ENCODE data around the gene ZNF555.
"Not testable (repeated sequence)": the region's sequence is repeated elsewhere in the genome, so short reads cannot be mapped to it uniquely, and the experiment has no call there.

ZNF555 gene

GRCh38 chr19:2840794-2841791 lies at the start of gene ZNF555:
ZNF555 (plus strand) TSS chr19:2841475; CDS start chr19:2841573, 98 bp downstream.
- ChIA-PET CTCF (interaction anchor here (0.5 to 1.0 kb wide), 5 partner anchors 13 to 1427 kb away, joined by 3 to 5 read pairs (median 4); partner anchors contain the start of gene ZNF57), POLR2A (interaction anchor here (1.0 to 2.2 kb wide), 8 partner anchors 12 to 365 kb away, joined by 3 to 12 read pairs (median 6); partner anchors contain the start of genes GADD45B, THOP1 and ZNF57)
- DNase-seq (ENCODE audit: extremely low spot score) = peak; percentile 94
- TF ChIP-seq FOXA1 (IDR thresholded peaks at IDR 0.05) (no peak), LEF1 (IDR thresholded peaks at IDR 0.05; ENCODE audit: borderline replicate concordance) (peak; percentile 26), TARDBP (IDR thresholded peaks at IDR 0.05) (peak; percentile 100), FOXM1 (IDR thresholded peaks at IDR 0.05; ENCODE audit: borderline replicate concordance) (no peak), BHLHE40 (IDR thresholded peaks at IDR 0.05; ENCODE audit: borderline replicate concordance) (no peak), PKNOX1 (IDR thresholded peaks at IDR 0.05) (peak; percentile 99), L3MBTL2 (conservative IDR thresholded peaks at IDR 0.05) (peak; percentile 86)

GRCh38 chr19:2791876-2792275 lies 49.4 kb upstream of the ZNF555 start:
- TF ChIP-seq SUZ12 (IDR thresholded peaks at IDR 0.05) (no peak), L3MBTL2 (conservative IDR thresholded peaks at IDR 0.05) (no peak), FOXA1 (IDR thresholded peaks at IDR 0.05) (no peak), LEF1 (IDR thresholded peaks at IDR 0.05; ENCODE audit: borderline replicate concordance) (no peak)
- ChIA-PET POLR2A (no interaction called here), CTCF (no interaction called here)
- no peak for DNase-seq (ENCODE audit: extremely low spot score)

- POLR2A ChIA-PET; DNase-seq (ENCODE audit: extremely low spot score); CTCF ChIA-PET: not testable (repeated sequence)
Observed at GRCh38 chr19:2792666-2793065, 48.6 kb upstream of the ZNF555 start.

GRCh38 chr19:2793126-2793525 lies 48.1 kb upstream of the ZNF555 start:
- CTCF ChIA-PET = no interaction called here
- POLR2A ChIA-PET = no interaction called here
- TF ChIP-seq FOXK2 (IDR thresholded peaks at IDR 0.05) (no peak), SUZ12 (IDR thresholded peaks at IDR 0.05) (no peak), ARNT (IDR thresholded peaks at IDR 0.05) (no peak), PKNOX1 (IDR thresholded peaks at IDR 0.05) (no peak), FOXM1 (IDR thresholded peaks at IDR 0.05; ENCODE audit: borderline replicate concordance) (no peak), TARDBP (IDR thresholded peaks at IDR 0.05) (no peak), BHLHE40 (IDR thresholded peaks at IDR 0.05; ENCODE audit: borderline replicate concordance) (no peak), ELF4 (IDR thresholded peaks at IDR 0.05) (no peak), NFRKB (IDR thresholded peaks at IDR 0.05) (no peak), FOXA1 (IDR thresholded peaks at IDR 0.05) (no peak), ZNF384 (IDR thresholded peaks at IDR 0.05) (no peak), HDGF (IDR thresholded peaks at IDR 0.05; ENCODE audit: borderline replicate concordance) (no peak), CTBP1 (IDR thresholded peaks at IDR 0.05; ENCODE audit: borderline replicate concordance) (no peak), SP1 (IDR thresholded peaks at IDR 0.05) (no peak)
- no peak for DNase-seq (ENCODE audit: extremely low spot score)

GRCh38 chr19:2793577-2793976 lies 47.7 kb upstream of the ZNF555 start:
- TF ChIP-seq LEF1 (IDR thresholded peaks at IDR 0.05; ENCODE audit: borderline replicate concordance) = no peak
- TF ChIP-seq FOXM1 (IDR thresholded peaks at IDR 0.05; ENCODE audit: borderline replicate concordance) = no peak
- TF ChIP-seq BHLHE40 (IDR thresholded peaks at IDR 0.05; ENCODE audit: borderline replicate concordance) = no peak
- TF ChIP-seq SUZ12 (IDR thresholded peaks at IDR 0.05) = no peak
- no peak for TF ChIP-seq PKNOX1 (IDR thresholded peaks at IDR 0.05)
- TF ChIP-seq FOXK2 (IDR thresholded peaks at IDR 0.05) = no peak
- TF ChIP-seq CTBP1 (IDR thresholded peaks at IDR 0.05; ENCODE audit: borderline replicate concordance) = no peak
- TF ChIP-seq ARNT (IDR thresholded peaks at IDR 0.05) = no peak
- TF ChIP-seq TARDBP (IDR thresholded peaks at IDR 0.05) = no peak
- TF ChIP-seq ZNF384 (IDR thresholded peaks at IDR 0.05) = no peak
- no peak for TF ChIP-seq NFRKB (IDR thresholded peaks at IDR 0.05)
- TF ChIP-seq ELF4 (IDR thresholded peaks at IDR 0.05) = no peak
- ChIA-PET CTCF (no interaction called here), POLR2A (interaction anchor here (0.6 kb wide), 1 partner anchor 8 kb away, joined by 4 read pairs; the partner anchor contains the start of gene THOP1)
- DNase-seq (ENCODE audit: extremely low spot score) = no peak

- ChIA-PET CTCF (no interaction called here), POLR2A (interaction anchor here (1.1 kb wide), 1 partner anchor 11 kb away, joined by 5 read pairs; the partner anchor contains the start of gene THOP1)
- no peak for TF ChIP-seq FOXM1 (IDR thresholded peaks at IDR 0.05; ENCODE audit: borderline replicate concordance)
- no peak for TF ChIP-seq LEF1 (IDR thresholded peaks at IDR 0.05; ENCODE audit: borderline replicate concordance)
- TF ChIP-seq ZNF384 (IDR thresholded peaks at IDR 0.05) = no peak
- no peak for TF ChIP-seq CTBP1 (IDR thresholded peaks at IDR 0.05; ENCODE audit: borderline replicate concordance)
- no peak for TF ChIP-seq L3MBTL2 (conservative IDR thresholded peaks at IDR 0.05)
- TF ChIP-seq ARNT (IDR thresholded peaks at IDR 0.05) = no peak
- TF ChIP-seq BHLHE40 (IDR thresholded peaks at IDR 0.05; ENCODE audit: borderline replicate concordance) = no peak
- TF ChIP-seq PKNOX1 (IDR thresholded peaks at IDR 0.05) = no peak
- DNase-seq (ENCODE audit: extremely low spot score) = no peak
Observed at GRCh38 chr19:2795827-2796658, 45.2 kb upstream of the ZNF555 start.

All from HEK293T (cell line).